AG04450 (cell line): ENCODE results near the gene IFNAR2. TPM values are rescaled to one million over a fixed set of nuclear protein-coding genes. Genes with fewer than 3 reads are reported as not detected.
"Not testable (repeated sequence)": the region's sequence is repeated elsewhere in the genome, so short reads cannot be mapped to it uniquely, and the experiment has no call there.

Experiments used
- CTCF ChIA-PET: fragments of 300-600, 350-600 bp; formaldehyde crosslinking; extraction: SDS; loops from one replicate; lab custom pipeline; 2022; ENCODE audit warnings: antibody characterized with exemption, inconsistent platforms; lab: Charles Lee
- POLR2A ChIA-PET: fragments of 350-600 bp; formaldehyde crosslinking; extraction: SDS; loops from one replicate; lab custom pipeline; 2021; ENCODE audit warnings: antibody characterized with exemption, inconsistent platforms; lab: Yijun Ruan, JAX
- DNase-seq: peaks from one replicate; pipeline ENCODE4 v3.0.0-alpha.2; 2011; ENCODE audit warnings: low read depth, low spot score
- H3K27ac ChIP-seq: one replicate; pipeline ENCODE4 v1.5.1; 2012; ENCODE audit warnings: low read depth, low read length, control low read depth
- H3K27me3 ChIP-seq: one replicate; pipeline ENCODE4 v1.6.0; 2012; ENCODE audit warnings: low read length; ENCODE audit not compliant: control insufficient read depth, insufficient read depth
- H3K4me3 ChIP-seq: 2 replicates; pipeline ENCODE4 v1.5.1; 2011; ENCODE audit warnings: mild to moderate bottlenecking, low read depth, low read length, control low read depth
- H3K9me3 ChIP-seq: 2 replicates; pipeline ENCODE4 v1.5.1; 2012; ENCODE audit warnings: low read length; ENCODE audit not compliant: control insufficient read depth, insufficient read depth
- CTCF ChIP-seq: IDR thresholded peaks from 2 replicates; pipeline ENCODE4 v1.5.1; 2011; ENCODE audit warnings: low read depth, low read length, control low read depth, inconsistent platforms
- polyA plus RNA-seq: library from polyadenylated mRNA; depleted of rRNA; stranded (reverse); fragments of >200 nt; gene quantifications from 2 replicates; pipeline ENCODE4 v1.2.3, GENCODE V29; 2011

The IFNAR2 gene
- polyA plus RNA-seq, 1 experiment: 30.8 TPM

GRCh38 chr21:33236766-33237165, 7.0 kb downstream of the IFNAR2 start:
- Histone ChIP-seq H3K4me3 (no peak overlapping the region), H3K27ac (no peak overlapping the region), H3K9me3 (no peaks in the 10 kb centered on the region), H3K27me3 (no peaks in the 10 kb centered on the region)
- DNase-seq: no peak
- ChIA-PET CTCF (no interaction called here), POLR2A (no interaction called here)
- TF ChIP-seq CTCF: no peak

- no peak for TF ChIP-seq CTCF
- Histone ChIP-seq H3K4me3 (no peak overlapping the region), H3K9me3 (no peaks in the 10 kb centered on the region), H3K27me3 (no peaks in the 10 kb centered on the region), H3K27ac (no peak overlapping the region)
- ChIA-PET CTCF (no interaction called here), POLR2A (no interaction called here)
- no peak for DNase-seq
These were observed 7.7 kb downstream of the IFNAR2 start for GRCh38 chr21:33237486-33237885.

DNA sequence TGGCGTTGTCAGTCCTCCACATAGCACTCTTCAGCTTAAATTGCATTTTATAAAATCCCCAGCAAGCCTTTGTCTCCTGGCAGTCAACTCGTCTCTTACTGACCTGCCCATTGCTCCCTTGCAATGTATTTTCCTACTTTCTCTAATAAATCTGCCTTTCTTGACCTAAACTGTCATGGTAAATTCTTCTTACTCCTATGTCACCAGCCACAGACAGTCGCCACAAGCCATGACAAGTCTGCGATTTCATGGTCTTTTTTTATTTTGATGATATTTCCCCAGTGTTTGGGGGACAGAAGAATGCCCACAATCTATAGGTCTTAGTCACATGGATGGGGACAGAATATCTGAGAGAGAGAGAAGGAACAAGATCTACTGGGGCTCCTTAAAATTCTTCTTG, 8.4 kb downstream of the IFNAR2 start:
- H3K27me3 ChIP-seq: no peaks in the 10 kb centered on the region
- H3K27ac ChIP-seq: no peak overlapping the region
- CTCF ChIA-PET: interaction anchor here (1.0 kb wide), 1 partner anchor 123 kb away, joined by 5 read pairs; no protein-coding TSS in a partner anchor
- no peak overlapping the region for H3K4me3 ChIP-seq
- DNase-seq: no peak
- no peak for TF ChIP-seq CTCF
- no peaks in the 10 kb centered on the region for H3K9me3 ChIP-seq
- POLR2A ChIA-PET: no interaction called here

DNA sequence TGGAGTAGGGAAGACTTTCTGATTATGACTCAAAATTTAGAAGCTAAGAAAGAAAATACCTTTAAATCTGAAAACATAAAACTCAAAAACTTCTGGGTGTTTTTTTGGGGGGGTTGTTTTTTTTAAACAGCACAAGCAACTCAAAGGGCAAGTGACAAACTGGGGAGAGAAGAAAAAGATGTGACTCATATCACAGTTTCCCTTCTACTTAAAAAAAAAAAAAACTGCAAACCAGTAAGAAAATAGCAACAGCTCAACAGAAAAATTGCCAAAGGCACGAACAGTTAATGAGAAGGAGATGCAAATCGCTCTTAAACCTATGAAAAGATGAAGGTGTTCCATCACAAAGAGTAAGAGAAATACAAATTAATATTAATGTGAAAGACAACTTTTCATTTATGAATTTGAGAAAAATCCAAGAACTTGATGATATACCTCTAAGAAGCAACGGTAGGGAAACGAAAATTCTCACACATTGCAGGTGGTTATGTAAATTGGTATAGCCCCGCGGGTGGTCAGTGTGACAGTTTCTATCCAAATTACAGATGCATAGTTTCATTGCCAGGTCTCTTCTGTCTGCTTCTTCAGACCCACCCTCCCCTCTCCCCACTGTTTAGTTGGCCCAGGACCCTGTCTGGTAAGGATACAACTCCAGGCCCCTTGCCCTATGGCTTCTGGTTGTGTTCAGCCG, 9.0 kb downstream of the IFNAR2 start:
- Histone ChIP-seq H3K4me3 (no peak overlapping the region), H3K9me3 (no peaks in the 10 kb centered on the region), H3K27ac (no peak overlapping the region), H3K27me3 (no peaks in the 10 kb centered on the region)
- ChIA-PET CTCF (interaction anchor here (1.0 kb wide), 1 partner anchor 123 kb away, joined by 5 read pairs; no protein-coding TSS in a partner anchor), POLR2A (no interaction called here)
- DNase-seq: no peak
- TF ChIP-seq CTCF: no peak

GRCh38 chr21:33239559-33240127, 9.9 kb downstream of the IFNAR2 start:
- POLR2A ChIA-PET, H3K4me3 ChIP-seq, DNase-seq, H3K27me3 ChIP-seq, CTCF ChIA-PET, H3K9me3 ChIP-seq, H3K27ac ChIP-seq: not testable (repeated sequence)
